Hepatocyte (in vitro differentiated cells): ENCODE results near the gene ATP6V0A1. TPM values are rescaled to one million over a fixed set of nuclear protein-coding genes. Genes with fewer than 3 reads are reported as not detected.

ENCODE experiments used
- DNase-seq: peaks from one replicate; pipeline ENCODE4 v3.0.0-alpha.2; 2016; ENCODE audit warnings: low spot score
- H2AFZ ChIP-seq: fragments of 200-600 bp; sonication (generic); 2 replicates; pipeline ENCODE4 v1.6.0; 2016; ENCODE audit warnings: antibody characterized with exemption, mild to moderate bottlenecking
- H3K27ac ChIP-seq: fragments of 200-600 bp; sonication (generic); 2 replicates; pipeline ENCODE4 v1.5.1; 2016; ENCODE audit warnings: mild to moderate bottlenecking
- H3K27me3 ChIP-seq: fragments of 200-600 bp; sonication (generic); 2 replicates; pipeline ENCODE4 v1.6.1; 2016
- H3K36me3 ChIP-seq: fragments of 200-600 bp; sonication (generic); replicated peaks from 2 replicates; pipeline ENCODE4 v1.5.1; 2016; ENCODE audit warnings: low read depth; ENCODE audit not compliant: insufficient read depth
- H3K4me1 ChIP-seq: fragments of 200-600 bp; sonication (generic); 2 replicates; pipeline ENCODE4 v1.5.1; 2016; ENCODE audit warnings: mild to moderate bottlenecking, moderate library complexity; ENCODE audit not compliant: insufficient read depth
- H3K4me2 ChIP-seq: fragments of 200-600 bp; sonication (generic); 2 replicates; pipeline ENCODE4 v1.6.0; 2016
- H3K4me3 ChIP-seq: fragments of 200-600 bp; sonication (generic); 2 replicates; pipeline ENCODE4 v1.5.1; 2016; ENCODE audit warnings: mild to moderate bottlenecking
- H3K79me2 ChIP-seq: fragments of 200-600 bp; sonication (generic); 2 replicates; pipeline ENCODE4 v1.6.0; 2017; ENCODE audit warnings: mild to moderate bottlenecking
- H3K9me2 ChIP-seq: fragments of 200-600 bp; sonication (generic); replicated peaks from 2 replicates; pipeline ENCODE4 v1.6.0; 2017; ENCODE audit warnings: mild to moderate bottlenecking; ENCODE audit not compliant: insufficient read depth
- H3K9me3 ChIP-seq: fragments of 200-600 bp; sonication (generic); 2 replicates; pipeline ENCODE4 v1.5.1; 2016; ENCODE audit warnings: low read depth, mild to moderate bottlenecking
- H4K20me1 ChIP-seq: fragments of 200-600 bp; sonication (generic); 2 replicates; pipeline ENCODE4 v1.6.0; 2016; ENCODE audit warnings: mild to moderate bottlenecking; ENCODE audit not compliant: insufficient read depth, poor library complexity, severe bottlenecking
- CTCF ChIP-seq: fragments of 200-600 bp; sonication (generic); IDR thresholded peaks from 2 replicates; pipeline ENCODE4 v1.5.1; 2016; ENCODE audit warnings: antibody characterized with exemption, mild to moderate bottlenecking; ENCODE audit not compliant: poor library complexity
- EZH2 ChIP-seq: fragments of 200-600 bp; sonication (generic); IDR thresholded peaks from 2 replicates; pipeline ENCODE4 v1.6.1; 2016; ENCODE audit warnings: antibody characterized with exemption, mild to moderate bottlenecking, borderline replicate concordance
- EZH2phosphoT487 ChIP-seq: fragments of 200-600 bp; sonication (generic); IDR thresholded peaks from one replicate; pipeline ENCODE4 v1.6.1; 2018; ENCODE audit warnings: antibody characterized with exemption, mild to moderate bottlenecking, low read depth, moderate library complexity; ENCODE audit not compliant: unreplicated experiment, severe bottlenecking
- WGBS: methylation state at CpG from one replicate; pipeline ENCODE4 v1.1.6; 2016; ENCODE audit warnings: low lambda C conversion rate; ENCODE audit errors: missing lambda C conversion rate; 5-methylcytosine and 5-hydroxymethylcytosine counted together
- polyA plus RNA-seq: library from polyadenylated mRNA; unstranded; fragments of >200 nt; fragmentation: Nextera tagmentation; extraction: Ambion mirVana; gene quantifications from 2 replicates; pipeline ENCODE4 v1.2.1, GENCODE V29; 2016
- total RNA-seq: library from RNA; depleted of rRNA; stranded (reverse); fragments of >200 nt; gene quantifications from 2 replicates; pipeline ENCODE4 v1.2.3, GENCODE V29; 2014

Gene ATP6V0A1
- total and polyA plus RNA-seq, 2 experiments from 2014 or later = 63.4 to 71.4 TPM

DNA sequence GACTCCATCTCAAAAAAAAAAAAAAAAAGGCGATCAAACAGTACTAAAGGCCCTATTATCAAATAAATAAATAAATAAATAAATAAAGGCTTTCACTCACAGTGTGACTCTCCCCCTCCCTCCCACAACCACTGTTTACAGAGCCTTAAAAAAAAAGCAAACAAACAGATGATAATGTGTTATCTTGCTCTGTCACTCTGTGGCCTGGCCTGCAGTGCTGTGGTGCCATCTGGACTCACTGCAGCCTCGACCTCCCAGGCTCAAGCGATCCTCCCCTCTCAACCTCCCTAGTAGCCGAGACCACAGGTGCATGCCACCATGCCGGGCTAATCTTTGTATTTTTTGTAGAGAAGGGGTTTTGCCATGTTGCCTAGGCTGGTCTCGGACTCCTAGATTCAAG lies 69.3 kb downstream of the ATP6V0A1 start:
- H3K79me2 ChIP-seq = no peaks in the 10 kb centered on the region
- H2AFZ ChIP-seq = no peak overlapping the region
- 89% methylated on average over 6 of the region's 6 CpGs for WGBS
- no peak for TF ChIP-seq EZH2
- TF ChIP-seq EZH2phosphoT487 = no peak
- no peak for TF ChIP-seq CTCF
- H3K27me3 ChIP-seq = no peaks in the 10 kb centered on the region
- H3K4me1 ChIP-seq = peaks cover 24% of the 10 kb centered on the region
- no peak overlapping the region for H3K4me2 ChIP-seq
- no peaks in the 10 kb centered on the region for H3K9me2 ChIP-seq
- H3K27ac ChIP-seq = no peak overlapping the region
- DNase-seq = no peak
- no peaks in the 10 kb centered on the region for H3K36me3 ChIP-seq
- no peaks in the 10 kb centered on the region for H4K20me1 ChIP-seq
- no peaks in the 10 kb centered on the region for H3K9me3 ChIP-seq
- no peak overlapping the region for H3K4me3 ChIP-seq

- no peak overlapping the region for H2AFZ ChIP-seq
- no peak overlapping the region for H3K4me3 ChIP-seq
- TF ChIP-seq EZH2 = no peak
- no peak for TF ChIP-seq CTCF
- TF ChIP-seq EZH2phosphoT487 = no peak
- no peaks in the 10 kb centered on the region for H4K20me1 ChIP-seq
- WGBS = 59% methylated on average over 3 of the region's 3 CpGs
- no peaks in the 10 kb centered on the region for H3K9me3 ChIP-seq
- no peaks in the 10 kb centered on the region for H3K9me2 ChIP-seq
- no peaks in the 10 kb centered on the region for H3K36me3 ChIP-seq
- H3K79me2 ChIP-seq = peaks cover 3% of the 10 kb centered on the region
- H3K27ac ChIP-seq = no peak overlapping the region
- no peaks in the 10 kb centered on the region for H3K27me3 ChIP-seq
- peaks cover 24% of the 10 kb centered on the region for H3K4me1 ChIP-seq
- no peak overlapping the region for H3K4me2 ChIP-seq
- no peak for DNase-seq
Measured at GRCh38 chr17:42529061-42529460, 70.4 kb downstream of the ATP6V0A1 start.

DNA sequence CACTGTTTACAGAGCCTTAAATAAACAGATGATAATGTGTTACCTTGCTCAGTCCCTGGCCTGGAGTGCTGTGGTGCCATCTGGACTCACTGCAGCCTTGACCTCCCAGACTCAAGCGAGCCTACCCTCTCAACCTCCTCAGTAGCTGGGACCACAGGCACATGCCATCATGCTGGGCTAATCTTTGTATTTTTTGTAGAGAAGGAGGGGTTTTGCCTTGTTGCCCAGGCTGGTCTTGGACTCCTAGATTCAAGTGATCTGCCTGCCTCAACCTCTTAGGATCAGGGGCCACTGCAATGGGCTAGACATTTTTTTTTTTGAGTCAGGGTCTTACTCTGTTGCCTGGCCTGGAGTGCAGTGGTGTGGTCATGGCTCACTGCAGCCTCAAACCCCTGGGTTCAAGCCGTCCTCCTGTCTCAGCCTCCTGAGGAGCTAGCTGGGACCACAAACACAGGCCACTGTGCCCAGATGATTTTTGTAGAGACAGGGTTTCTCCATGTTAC lies 72.3 kb downstream of the ATP6V0A1 start:
- Histone ChIP-seq H3K36me3 (no peaks in the 10 kb centered on the region), H3K4me3 (no peak overlapping the region), H3K9me3 (no peaks in the 10 kb centered on the region), H3K27ac (peak overlapping the region; percentile 54), H3K79me2 (peaks cover 7% of the 10 kb centered on the region), H3K4me1 (peaks cover 30% of the 10 kb centered on the region), H4K20me1 (no peaks in the 10 kb centered on the region), H3K27me3 (no peaks in the 10 kb centered on the region), H3K4me2 (peak overlapping the region; percentile 79), H2AFZ (no peak overlapping the region), H3K9me2 (no peaks in the 10 kb centered on the region)
- WGBS = 70% methylated on average over 2 of the region's 2 CpGs
- DNase-seq = no peak
- TF ChIP-seq EZH2 (no peak), CTCF (no peak), EZH2phosphoT487 (no peak)
